Activated CD8-positive, alpha-beta T cell treated with anti-CD3 and anti-CD28 coated beads for 36 hours (primary cell): ENCODE results near the gene EPHA3. TPM values are rescaled to one million over a fixed set of nuclear protein-coding genes. Genes with fewer than 3 reads are reported as not detected.
"Not testable (repeated sequence)": the region's sequence is repeated elsewhere in the genome, so short reads cannot be mapped to it uniquely, and the experiment has no call there.

Experiments
- ATAC-seq: fragments of 200-7000 bp; cut with Tn5 transposase; one replicate; pipeline ENCODE4 v1.10.0; 2021; ENCODE audit warnings: mild to moderate bottlenecking, moderate library complexity
- CTCF ChIA-PET: fragments of 350-600 bp; sonication (Branson Sonifier 250); formaldehyde crosslinking; loops from one replicate; lab custom pipeline; 2021; ENCODE audit warnings: antibody characterized with exemption; lab: Charles Lee
- POLR2A ChIA-PET: fragments of 350-600 bp; sonication (Branson Sonifier 250); formaldehyde crosslinking; loops from one replicate; lab custom pipeline; 2021; ENCODE audit warnings: antibody characterized with exemption; lab: Charles Lee
- DNase-seq: peaks from one replicate; pipeline ENCODE4 v3.0.0-alpha.2; 2020
- H3K27ac Mint-ChIP-seq: one replicate; pipeline ENCODE4 v1.8.0; 2021; ENCODE audit warnings: mild to moderate bottlenecking, mixed read lengths
- H3K27me3 Mint-ChIP-seq: one replicate; pipeline ENCODE4 v1.8.0; 2021; ENCODE audit warnings: mixed read lengths
- H3K36me3 Mint-ChIP-seq: one replicate; pipeline ENCODE4 v1.8.0; 2021; ENCODE audit warnings: low read depth, mixed read lengths
- H3K4me1 Mint-ChIP-seq: one replicate; pipeline ENCODE4 v1.8.0; 2021; ENCODE audit warnings: low read depth, mixed read lengths
- H3K4me3 Mint-ChIP-seq: one replicate; pipeline ENCODE4 v1.8.0; 2021; ENCODE audit warnings: mild to moderate bottlenecking, moderate library complexity, mixed read lengths
- H3K9me3 Mint-ChIP-seq: one replicate; pipeline ENCODE4 v1.8.0; 2021; ENCODE audit warnings: mixed read lengths
- intact Hi-C: fragments of 100-400 bp; cut with micrococcal nuclease; formaldehyde crosslinking; loops from one replicate; pipeline ENCODE4 v1.10.0; 2022
- total RNA-seq, 2 experiments: library from RNA; stranded (reverse); gene quantifications; one replicate each; pipeline ENCODE4 v1.2.3, GENCODE V29; 2021
- TF ChIP-seq, protein P1 (sequence below): fragments of 200-600 bp; IDR thresholded peaks from one replicate; pipeline ENCODE4 v1.8.0; 2022; ENCODE audit warnings: antibody characterized with exemption, mild to moderate bottlenecking

The EPHA3 gene
- total RNA-seq, 2 experiments from 2014 or later: not detected

DNA sequence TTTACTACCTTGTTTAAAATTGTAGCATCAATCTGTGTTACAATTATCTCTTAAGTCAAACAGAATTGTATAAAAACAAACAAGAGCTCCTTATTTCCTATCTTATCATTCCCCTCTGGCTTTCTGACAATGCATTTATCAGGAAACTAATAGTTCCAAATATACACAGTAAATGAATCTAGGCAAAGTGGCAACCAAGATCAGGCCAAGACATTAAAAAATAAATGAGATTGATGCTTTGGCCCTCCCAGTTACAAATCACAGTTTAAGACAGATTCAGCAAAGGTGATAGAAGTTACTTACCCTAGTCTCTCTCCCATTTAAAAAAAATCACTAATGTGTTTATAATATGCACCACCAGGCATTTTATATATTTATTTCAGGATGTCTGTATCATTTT is 236.7 kb downstream of the EPHA3 start:
- Mint-ChIP-seq H3K4me1 (no peaks in the 10 kb centered on the region), H3K36me3 (no peaks in the 10 kb centered on the region), H3K27me3 (no peaks in the 10 kb centered on the region), H3K9me3 (no peaks in the 10 kb centered on the region), H3K27ac (no peak overlapping the region), H3K4me3 (no peak overlapping the region)
- TF ChIP-seq, protein P1, sequence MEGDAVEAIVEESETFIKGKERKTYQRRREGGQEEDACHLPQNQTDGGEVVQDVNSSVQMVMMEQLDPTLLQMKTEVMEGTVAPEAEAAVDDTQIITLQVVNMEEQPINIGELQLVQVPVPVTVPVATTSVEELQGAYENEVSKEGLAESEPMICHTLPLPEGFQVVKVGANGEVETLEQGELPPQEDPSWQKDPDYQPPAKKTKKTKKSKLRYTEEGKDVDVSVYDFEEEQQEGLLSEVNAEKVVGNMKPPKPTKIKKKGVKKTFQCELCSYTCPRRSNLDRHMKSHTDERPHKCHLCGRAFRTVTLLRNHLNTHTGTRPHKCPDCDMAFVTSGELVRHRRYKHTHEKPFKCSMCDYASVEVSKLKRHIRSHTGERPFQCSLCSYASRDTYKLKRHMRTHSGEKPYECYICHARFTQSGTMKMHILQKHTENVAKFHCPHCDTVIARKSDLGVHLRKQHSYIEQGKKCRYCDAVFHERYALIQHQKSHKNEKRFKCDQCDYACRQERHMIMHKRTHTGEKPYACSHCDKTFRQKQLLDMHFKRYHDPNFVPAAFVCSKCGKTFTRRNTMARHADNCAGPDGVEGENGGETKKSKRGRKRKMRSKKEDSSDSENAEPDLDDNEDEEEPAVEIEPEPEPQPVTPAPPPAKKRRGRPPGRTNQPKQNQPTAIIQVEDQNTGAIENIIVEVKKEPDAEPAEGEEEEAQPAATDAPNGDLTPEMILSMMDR: no peak
- ChIA-PET POLR2A (no interaction called here), CTCF (no interaction called here)
- intact Hi-C loops: loop anchor here (2.0 kb wide), 1 partner anchor 29 kb away; no protein-coding TSS in a partner anchor
- ATAC-seq (no peak), DNase-seq (no peak)

DNA sequence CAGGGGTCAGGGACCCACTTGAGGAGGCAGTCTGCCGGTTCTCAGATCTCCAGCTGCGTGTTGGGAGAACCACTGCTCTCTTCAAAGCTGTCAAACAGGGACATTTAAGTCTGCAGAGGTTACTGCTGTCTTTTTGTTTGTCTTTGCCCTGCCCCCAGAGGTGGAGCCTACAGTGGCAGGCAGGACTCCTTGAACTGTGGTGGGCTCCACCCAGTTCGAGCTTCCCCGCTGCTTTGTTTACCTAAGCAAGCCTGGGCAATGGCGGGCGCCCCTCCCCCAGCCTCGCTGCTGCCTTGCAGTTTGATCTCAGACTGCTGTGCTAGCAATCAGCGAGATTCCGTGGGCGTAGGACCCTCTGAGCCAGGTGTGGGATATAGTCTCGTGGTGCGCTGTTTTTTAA is 243.5 kb downstream of the EPHA3 start:
- intact Hi-C loops, H3K27ac Mint-ChIP-seq, POLR2A ChIA-PET, H3K27me3 Mint-ChIP-seq, H3K36me3 Mint-ChIP-seq, H3K9me3 Mint-ChIP-seq, CTCF ChIA-PET, H3K4me1 Mint-ChIP-seq, DNase-seq, ATAC-seq, H3K4me3 Mint-ChIP-seq: not testable (repeated sequence)

DNA sequence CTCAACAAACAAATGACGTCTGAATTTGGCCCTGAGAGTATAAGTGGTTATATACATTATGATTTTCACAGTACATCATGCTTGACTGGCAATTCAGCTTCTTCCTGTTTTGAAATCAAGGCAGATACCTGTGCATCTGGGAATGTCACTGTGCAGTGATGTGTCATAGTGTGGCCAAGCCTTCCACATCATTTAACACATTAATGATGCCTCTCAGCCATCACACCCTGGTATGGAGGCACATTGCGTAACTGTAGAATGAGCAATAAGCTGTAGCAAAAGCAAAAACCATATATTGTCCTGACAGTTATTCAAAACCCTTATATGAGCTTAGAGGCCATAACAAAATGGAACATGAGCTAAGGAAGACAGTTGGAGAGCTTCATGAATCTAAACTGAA is 246.0 kb downstream of the EPHA3 start:
- ATAC-seq (no peak), DNase-seq (no peak)
- TF ChIP-seq, protein P1: no peak
- intact Hi-C loops: no loop called here
- H3K9me3 Mint-ChIP-seq: no peaks in the 10 kb centered on the region
- H3K4me3 Mint-ChIP-seq: no peak overlapping the region
- no peaks in the 10 kb centered on the region for H3K27me3 Mint-ChIP-seq
- no peak overlapping the region for H3K27ac Mint-ChIP-seq
- ChIA-PET POLR2A (no interaction called here), CTCF (no interaction called here)
- no peaks in the 10 kb centered on the region for H3K4me1 Mint-ChIP-seq
- H3K36me3 Mint-ChIP-seq: no peaks in the 10 kb centered on the region

DNA sequence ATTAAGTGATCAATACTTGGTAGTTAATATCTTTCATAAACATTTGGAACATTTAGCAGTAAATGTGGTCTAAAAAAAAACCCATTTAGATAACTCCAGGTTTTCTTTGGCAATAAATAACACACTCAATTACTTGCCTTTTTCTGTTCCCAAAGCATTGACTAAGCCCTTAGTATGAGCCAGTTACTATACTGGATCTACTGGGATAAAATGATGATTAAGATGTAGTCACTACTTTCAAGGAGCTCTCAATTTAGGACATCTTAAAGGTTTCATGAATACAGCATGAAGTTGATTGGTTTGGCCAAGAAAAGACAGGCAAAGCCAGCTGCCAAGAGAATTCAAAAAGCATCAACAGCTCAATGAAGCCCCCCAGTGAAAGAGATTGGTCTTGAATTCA is 250.9 kb downstream of the EPHA3 start:
- H3K4me1 Mint-ChIP-seq: no peaks in the 10 kb centered on the region
- H3K27me3 Mint-ChIP-seq: no peaks in the 10 kb centered on the region
- ChIA-PET CTCF (no interaction called here), POLR2A (no interaction called here)
- H3K9me3 Mint-ChIP-seq: no peaks in the 10 kb centered on the region
- no peak overlapping the region for H3K4me3 Mint-ChIP-seq
- TF ChIP-seq, protein P1: no peak
- no peak for ATAC-seq
- H3K36me3 Mint-ChIP-seq: no peaks in the 10 kb centered on the region
- DNase-seq: no peak
- intact Hi-C loops: no loop called here
- no peak overlapping the region for H3K27ac Mint-ChIP-seq

DNA sequence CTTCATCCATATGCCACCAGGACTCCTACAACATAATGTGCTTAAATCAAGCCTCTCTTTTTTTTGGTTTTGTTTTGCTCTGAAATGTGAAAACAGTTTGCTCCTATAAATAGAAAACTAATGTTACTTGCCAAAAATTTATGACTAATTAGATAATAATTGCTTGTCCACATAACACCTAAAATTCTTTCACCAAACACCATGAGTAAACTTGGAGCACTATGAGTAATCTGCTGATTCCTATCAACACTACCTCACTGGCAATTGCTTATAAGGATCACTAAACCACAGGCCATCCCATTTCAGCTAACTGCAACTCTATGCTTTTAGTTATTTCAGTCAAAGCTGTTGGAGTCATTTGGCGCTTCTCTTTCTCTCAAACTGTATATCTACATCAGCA is 252.7 kb downstream of the EPHA3 start:
- POLR2A ChIA-PET: no interaction called here
- TF ChIP-seq, protein P1: no peak
- H3K27ac Mint-ChIP-seq: no peak overlapping the region
- H3K27me3 Mint-ChIP-seq: no peaks in the 10 kb centered on the region
- no peaks in the 10 kb centered on the region for H3K4me1 Mint-ChIP-seq
- no peak overlapping the region for H3K4me3 Mint-ChIP-seq
- ATAC-seq (no peak), DNase-seq (no peak)
- H3K9me3 Mint-ChIP-seq: no peaks in the 10 kb centered on the region
- no peaks in the 10 kb centered on the region for H3K36me3 Mint-ChIP-seq
- CTCF ChIA-PET: no interaction called here
- intact Hi-C loops: no loop called here

DNA sequence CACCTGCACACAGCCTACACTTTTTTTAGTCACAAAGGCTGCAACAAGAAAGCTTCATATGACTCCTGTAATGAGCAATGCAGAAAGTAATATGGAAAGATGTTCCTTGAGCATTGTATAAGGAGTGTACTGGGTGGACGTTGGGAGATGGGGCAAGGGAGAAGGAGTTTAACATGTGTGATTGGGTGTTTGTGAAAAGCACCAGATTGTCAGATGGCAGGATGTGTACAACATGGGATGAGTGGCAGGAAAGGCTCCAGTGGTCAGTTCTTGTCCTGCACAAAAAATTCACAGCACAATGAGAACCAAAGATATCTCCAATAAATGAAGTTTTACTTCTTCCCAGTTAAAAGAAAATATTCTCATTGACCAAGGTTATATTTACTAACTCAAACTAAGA is 255.1 kb downstream of the EPHA3 start:
- H3K36me3 Mint-ChIP-seq: no peaks in the 10 kb centered on the region
- ATAC-seq (no peak), DNase-seq (no peak)
- H3K4me3 Mint-ChIP-seq: no peak overlapping the region
- POLR2A ChIA-PET: no interaction called here
- CTCF ChIA-PET: no interaction called here
- no peak overlapping the region for H3K27ac Mint-ChIP-seq
- TF ChIP-seq, protein P1: no peak
- H3K9me3 Mint-ChIP-seq: peaks cover 1% of the 10 kb centered on the region
- no peaks in the 10 kb centered on the region for H3K4me1 Mint-ChIP-seq
- intact Hi-C loops: no loop called here
- no peaks in the 10 kb centered on the region for H3K27me3 Mint-ChIP-seq
